ENCODE results near the gene SMC6.
A peak's percentile ranks its signal among the peaks of the same experiment; 100 is the strongest.

SMC6 gene

GRCh38 chr2:17644997-17645720, 108.5 kb downstream of the SMC6 start:
- no peak for DNase-seq

- DNase-seq = peak; percentile 38
Observed at GRCh38 chr2:17643031-17643615, 110.5 kb downstream of the SMC6 start.

GRCh38 chr2:17640406-17640805, 113.2 kb downstream of the SMC6 start:
- no peak for DNase-seq

- DNase-seq = no peak
Observed at GRCh38 chr2:17638196-17638743, 115.3 kb downstream of the SMC6 start.

- no peak for DNase-seq
Observed at GRCh38 chr2:17637131-17637906, 116.3 kb downstream of the SMC6 start.

GRCh38 chr2:17636257-17636656, 117.4 kb downstream of the SMC6 start:
- DNase-seq = no peak

GRCh38 chr2:17634997-17635396, 118.6 kb downstream of the SMC6 start:
- no peak for DNase-seq

GRCh38 chr2:17630089-17630488, 123.5 kb downstream of the SMC6 start:
- DNase-seq = no peak

- DNase-seq = no peak
Observed at GRCh38 chr2:17628349-17629261, 125.0 kb downstream of the SMC6 start.

GRCh38 chr2:17627434-17627833, 126.2 kb downstream of the SMC6 start:
- no peak for DNase-seq

GRCh38 chr2:17626986-17627385, 126.6 kb downstream of the SMC6 start:
- no peak for DNase-seq

GRCh38 chr2:17625446-17625845, 128.2 kb downstream of the SMC6 start:
- DNase-seq = no peak

GRCh38 chr2:17621781-17622180, 131.8 kb downstream of the SMC6 start:
- DNase-seq = no peak

- no peak for DNase-seq
Observed at GRCh38 chr2:17620841-17621240, 132.8 kb downstream of the SMC6 start.

- DNase-seq = no peak
Observed at GRCh38 chr2:17620280-17620679, 133.3 kb downstream of the SMC6 start.

- DNase-seq = no peak
Observed at GRCh38 chr2:17617955-17618354, 135.7 kb downstream of the SMC6 start.

- no peak for DNase-seq
Observed at GRCh38 chr2:17617516-17617915, 136.1 kb downstream of the SMC6 start.

GRCh38 chr2:17616405-17616804, 137.2 kb downstream of the SMC6 start:
- DNase-seq = no peak

- DNase-seq = no peak
Observed at GRCh38 chr2:17615728-17616351, 137.8 kb downstream of the SMC6 start.

GRCh38 chr2:17615147-17615546, 138.5 kb downstream of the SMC6 start:
- no peak for DNase-seq

- DNase-seq = no peak
Observed at GRCh38 chr2:17614174-17614930, 139.3 kb downstream of the SMC6 start.
